HG03135 (cell line): ENCODE results near the gene POLR2J.
A peak's percentile ranks its signal among the peaks of the same experiment; 100 is the strongest.

Source experiments
- ATAC-seq: cut with Tn5 transposase; IDR thresholded peaks from one replicate; pipeline ENCODE4 v1.9.1; 2021; ENCODE audit warnings: mild to moderate bottlenecking, moderate library complexity; ENCODE audit not compliant: unreplicated experiment

Gene POLR2J

GRCh38 chr7:102444961-102445673 lies 33.6 kb downstream of the POLR2J start:
- no peak for ATAC-seq

DNA sequence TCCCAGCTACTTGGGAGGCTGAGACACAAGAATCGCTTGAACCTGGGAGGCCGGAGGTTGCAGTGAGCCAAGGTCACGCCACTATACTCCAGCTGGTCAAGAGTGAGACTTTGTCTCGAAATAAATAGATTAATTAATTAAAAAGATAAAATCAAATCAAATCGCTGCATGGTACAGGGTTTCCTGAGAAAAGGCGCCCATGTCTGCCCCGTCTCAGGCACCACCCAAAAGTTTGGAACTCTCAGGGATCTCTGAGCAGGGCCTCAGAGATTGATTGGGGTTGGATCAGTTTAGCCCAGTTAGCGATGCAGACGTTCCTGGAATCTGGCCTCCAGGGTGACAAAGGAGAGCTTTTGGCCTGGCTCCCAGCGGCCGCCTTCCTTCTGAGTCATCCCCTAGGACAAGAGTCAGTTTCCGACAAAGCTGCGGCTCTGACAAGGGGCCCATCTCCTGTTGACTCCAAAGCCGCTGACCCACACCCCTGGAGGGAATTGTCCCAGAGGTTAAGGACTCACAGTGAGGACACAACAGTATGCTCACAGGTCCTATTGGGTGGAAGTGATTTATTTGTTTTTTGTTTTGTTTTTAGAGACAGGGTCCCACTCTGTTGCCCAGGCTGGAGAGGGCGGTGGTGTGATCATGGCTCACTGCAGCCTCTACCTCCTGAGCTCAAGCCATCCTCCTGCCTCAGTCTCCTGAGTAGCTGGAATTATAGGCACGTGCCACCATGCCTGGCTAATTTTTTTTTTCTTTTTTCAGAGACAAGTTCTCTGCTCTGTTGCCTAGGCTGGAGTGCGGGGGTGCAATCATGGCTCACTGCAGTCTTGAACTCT lies 38.5 kb downstream of the POLR2J start:
- no peak for ATAC-seq

GRCh38 chr7:102436118-102436517 lies 42.6 kb downstream of the POLR2J start:
- ATAC-seq, result no peak

GRCh38 chr7:102434039-102434486 lies 44.7 kb downstream of the POLR2J start:
- ATAC-seq, result peak; percentile 1

GRCh38 chr7:102433219-102434038 lies 45.3 kb downstream of the POLR2J start, which contains the start of gene ORAI2:
TSS of gene ORAI2 (plus strand) at chr7:102433575. CDS start at chr7:102438957, 5,382 bp downstream.
- ATAC-seq, result peak; percentile 64

DNA sequence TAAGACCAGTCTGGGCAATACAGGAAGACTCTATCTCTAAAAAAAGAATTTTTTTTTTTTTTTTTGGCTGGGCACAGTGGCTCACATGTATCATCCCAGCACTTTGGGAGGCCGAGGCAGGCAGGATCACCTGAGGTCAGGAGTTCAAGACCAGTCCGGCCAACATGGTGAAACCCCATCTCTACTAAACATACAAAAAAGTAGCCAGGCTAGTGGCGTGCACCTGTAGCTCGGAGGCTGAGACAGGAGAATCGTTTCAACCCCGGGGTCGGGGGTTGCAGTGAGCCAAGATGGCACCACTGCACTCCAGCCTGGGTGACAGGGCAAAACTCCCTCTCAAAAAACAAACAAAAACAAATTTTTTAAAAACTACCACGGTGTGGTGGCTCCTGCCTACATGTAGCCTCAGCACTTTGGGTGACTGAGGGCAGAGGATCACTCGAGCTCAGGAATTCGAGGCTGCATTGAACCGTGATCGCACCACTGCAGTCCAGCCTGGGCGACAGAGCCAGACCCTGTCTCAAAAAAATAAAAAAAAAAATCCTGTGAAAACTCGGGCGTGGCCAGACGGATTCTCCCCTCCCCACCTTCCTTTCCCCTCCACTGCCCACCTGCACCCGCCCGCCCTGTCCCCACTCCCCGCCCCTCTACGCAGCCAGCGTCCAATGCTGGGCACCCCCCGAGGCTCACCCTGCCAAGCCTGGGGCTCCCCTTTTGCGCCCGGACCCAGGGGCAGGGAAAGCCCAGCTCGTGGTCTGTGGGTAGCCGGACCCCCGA lies 46.1 kb downstream of the POLR2J start:
- ATAC-seq, result peak; percentile 33

DNA sequence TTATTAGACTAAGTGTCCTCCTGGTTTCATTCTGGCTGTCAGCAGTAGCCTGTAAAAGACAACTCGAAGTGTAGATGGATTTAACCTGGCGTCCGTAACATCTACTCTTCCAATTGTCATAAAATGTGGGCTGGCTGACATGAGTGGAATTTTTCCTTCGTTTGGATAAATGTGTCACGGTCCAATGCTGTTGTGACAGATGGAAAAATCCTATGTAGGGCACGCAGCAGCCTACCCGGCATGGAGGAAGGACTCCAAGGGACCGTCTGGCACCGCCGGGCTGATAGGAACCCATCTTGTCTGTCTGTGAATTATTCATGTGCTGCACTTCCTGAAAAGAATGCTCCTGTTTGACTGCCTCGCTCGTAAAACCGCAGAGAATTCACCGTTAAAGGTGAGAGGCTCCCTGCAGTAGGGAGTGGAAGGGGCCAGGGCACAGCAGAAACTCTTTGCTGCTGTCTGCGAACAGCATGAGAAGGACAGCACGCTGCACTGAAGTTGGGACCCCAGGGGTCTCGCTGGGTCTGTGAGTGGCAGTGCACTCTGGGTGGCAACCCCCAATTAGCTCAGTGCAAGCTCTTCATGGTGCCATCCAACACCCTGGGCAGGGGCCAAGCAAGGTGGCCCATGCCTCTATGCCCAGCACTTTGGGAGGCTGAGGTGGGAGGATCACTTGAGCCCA lies 47.0 kb downstream of the POLR2J start:
- no peak for ATAC-seq

DNA sequence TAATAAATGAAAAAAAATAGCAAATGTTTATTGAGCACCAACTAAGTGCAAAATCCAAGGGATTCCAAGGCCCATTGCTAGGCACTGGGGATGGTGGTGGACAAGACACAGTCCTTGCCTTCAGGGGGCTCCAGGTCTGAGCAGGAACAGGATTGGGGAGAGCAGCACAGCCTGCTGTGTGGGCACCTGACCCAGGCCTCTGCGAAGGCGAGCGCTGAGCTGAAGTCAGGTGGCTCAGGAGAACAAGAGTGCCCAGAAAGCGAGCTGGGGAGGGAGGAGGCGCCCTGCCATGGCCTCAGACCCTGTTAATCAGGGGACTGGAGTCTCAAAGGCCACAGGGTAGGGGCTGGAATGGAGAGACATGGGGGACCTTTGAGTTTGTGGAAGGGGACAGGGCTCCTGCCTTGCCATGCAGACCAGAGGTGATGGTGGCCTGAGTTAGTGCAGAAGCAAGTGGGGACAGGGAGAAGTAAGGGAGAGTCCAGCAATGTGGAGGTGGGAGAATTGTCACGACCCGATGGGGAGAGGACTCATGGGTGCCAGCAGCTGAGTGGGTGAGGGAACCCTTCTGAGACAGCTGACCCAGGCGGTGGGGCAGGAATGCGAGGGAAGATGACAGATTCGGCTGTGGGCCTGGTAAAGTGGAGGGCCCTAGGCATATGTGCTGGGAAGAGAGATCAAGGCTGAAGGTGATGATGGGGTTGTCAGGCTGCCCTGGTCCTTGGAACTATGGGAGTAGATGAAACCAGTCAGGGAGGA lies 49.4 kb downstream of the POLR2J start:
- ATAC-seq, result no peak

GRCh38 chr7:102427019-102427405 lies 51.7 kb downstream of the POLR2J start:
- ATAC-seq, result no peak

DNA sequence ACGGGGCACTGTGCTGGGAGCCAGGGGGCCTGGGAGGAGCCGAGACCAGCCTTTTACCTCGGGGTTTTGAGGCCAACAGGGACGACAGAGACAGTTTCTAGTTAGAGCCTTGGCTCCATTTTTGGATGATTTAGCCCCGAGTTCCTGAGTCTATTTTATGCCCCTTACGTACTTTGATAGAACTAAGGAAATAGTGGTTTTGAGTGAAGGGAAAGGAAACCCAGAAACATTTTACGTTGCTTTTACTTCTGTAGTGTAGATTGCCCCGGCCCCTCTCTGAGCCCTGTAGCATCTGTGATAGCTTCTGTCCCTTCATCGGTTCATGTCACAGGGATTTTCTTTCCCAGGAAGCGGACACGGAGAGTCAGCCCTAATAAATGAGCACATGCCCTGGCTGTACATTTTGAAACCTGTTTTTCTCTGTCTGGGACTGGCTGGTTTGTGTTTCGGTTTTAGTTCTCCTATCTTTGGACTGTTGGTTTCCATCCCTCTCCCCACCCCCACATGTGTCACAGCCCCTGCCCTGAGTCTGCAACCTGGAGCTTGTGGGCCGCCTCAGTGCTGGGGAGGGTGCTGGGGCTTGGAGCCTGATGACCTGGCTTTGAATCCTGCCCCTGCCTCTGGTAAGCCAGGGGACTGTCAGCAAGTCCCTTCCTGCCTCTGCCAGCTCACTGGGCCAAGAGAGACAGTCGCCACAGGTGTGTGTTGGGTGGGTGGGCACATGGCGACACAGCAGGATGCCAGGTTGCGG lies 52.3 kb downstream of the POLR2J start:
- peak; percentile 56 for ATAC-seq

GRCh38 chr7:102425639-102426267 lies 53.0 kb downstream of the POLR2J start:
- ATAC-seq, result peak; percentile 69

- ATAC-seq, result no peak
Observed at GRCh38 chr7:102424787-102425218, 53.9 kb downstream of the POLR2J start.

GRCh38 chr7:102424129-102424551 lies 54.6 kb downstream of the POLR2J start:
- no peak for ATAC-seq
